Measurements from ENCODE around the gene TRMT61A. TPM values are rescaled to one million over a fixed set of nuclear protein-coding genes. Genes with fewer than 3 reads are reported as not detected.
A peak's percentile ranks its signal among the peaks of the same experiment; 100 is the strongest.

The TRMT61A gene
- total RNA-seq, 1 donor from 2014 or later: 10.0 TPM

DNA sequence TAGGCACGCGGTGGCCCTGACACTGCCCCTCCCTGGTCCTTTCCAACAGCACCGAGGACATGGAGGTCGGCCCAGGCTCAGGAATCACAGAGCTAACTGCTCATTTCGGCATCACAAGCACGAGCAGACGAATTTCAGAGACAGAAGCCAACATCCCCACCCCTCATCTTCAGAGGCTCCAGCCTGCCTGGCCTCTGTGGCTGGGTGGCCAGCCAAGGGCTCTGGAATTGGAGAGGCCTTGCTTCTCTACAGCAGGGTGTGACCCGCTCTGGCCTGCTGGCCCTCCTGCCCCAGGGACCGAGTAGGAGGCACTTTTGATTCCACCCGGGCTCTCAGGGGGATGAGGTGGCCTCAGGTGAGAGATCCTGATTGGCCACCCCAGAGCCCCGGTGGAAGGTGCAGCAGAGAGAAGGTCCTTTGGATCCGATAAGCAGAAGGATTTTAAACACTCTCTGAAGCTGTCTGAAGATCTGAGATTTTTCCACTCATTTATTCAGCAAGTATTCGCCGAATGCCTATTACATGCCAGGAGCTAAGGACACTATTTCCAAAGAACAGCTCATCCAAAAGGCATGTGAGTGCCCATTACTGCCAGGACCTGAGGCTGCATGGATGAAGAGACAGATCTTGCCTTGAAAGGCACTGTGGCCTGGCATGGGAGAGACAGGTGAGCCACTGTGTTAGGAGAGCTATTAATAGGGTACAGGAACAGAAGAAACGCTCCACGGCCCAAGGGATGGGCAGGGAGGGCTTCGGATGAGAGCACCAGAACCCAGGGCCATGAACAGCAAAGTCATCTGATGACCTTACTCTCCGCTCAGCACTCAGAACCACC, 23.2 kb downstream of the TRMT61A start:
- peak overlapping the region; percentile 29 for H3K4me3 Mint-ChIP-seq (ENCODE audit: unreplicated experiment)
- no peaks in the 10 kb centered on the region for H3K27me3 Mint-ChIP-seq (ENCODE audit: low read depth)
- H3K4me1 Mint-ChIP-seq (ENCODE audit: low read depth): peaks cover 30% of the 10 kb centered on the region
- no peaks in the 10 kb centered on the region for H3K9me3 Mint-ChIP-seq (ENCODE audit: low read depth)
- TF ChIP-seq, protein P1, sequence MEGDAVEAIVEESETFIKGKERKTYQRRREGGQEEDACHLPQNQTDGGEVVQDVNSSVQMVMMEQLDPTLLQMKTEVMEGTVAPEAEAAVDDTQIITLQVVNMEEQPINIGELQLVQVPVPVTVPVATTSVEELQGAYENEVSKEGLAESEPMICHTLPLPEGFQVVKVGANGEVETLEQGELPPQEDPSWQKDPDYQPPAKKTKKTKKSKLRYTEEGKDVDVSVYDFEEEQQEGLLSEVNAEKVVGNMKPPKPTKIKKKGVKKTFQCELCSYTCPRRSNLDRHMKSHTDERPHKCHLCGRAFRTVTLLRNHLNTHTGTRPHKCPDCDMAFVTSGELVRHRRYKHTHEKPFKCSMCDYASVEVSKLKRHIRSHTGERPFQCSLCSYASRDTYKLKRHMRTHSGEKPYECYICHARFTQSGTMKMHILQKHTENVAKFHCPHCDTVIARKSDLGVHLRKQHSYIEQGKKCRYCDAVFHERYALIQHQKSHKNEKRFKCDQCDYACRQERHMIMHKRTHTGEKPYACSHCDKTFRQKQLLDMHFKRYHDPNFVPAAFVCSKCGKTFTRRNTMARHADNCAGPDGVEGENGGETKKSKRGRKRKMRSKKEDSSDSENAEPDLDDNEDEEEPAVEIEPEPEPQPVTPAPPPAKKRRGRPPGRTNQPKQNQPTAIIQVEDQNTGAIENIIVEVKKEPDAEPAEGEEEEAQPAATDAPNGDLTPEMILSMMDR (IDR thresholded peaks at IDR 0.05): no peak
- DNase-seq (ENCODE audit: low spot score): peak; percentile 58
- no peaks in the 10 kb centered on the region for H3K36me3 Mint-ChIP-seq (ENCODE audit: low read depth)
- H3K27ac Mint-ChIP-seq (ENCODE audit: unreplicated experiment): peak overlapping the region; percentile 89

DNA sequence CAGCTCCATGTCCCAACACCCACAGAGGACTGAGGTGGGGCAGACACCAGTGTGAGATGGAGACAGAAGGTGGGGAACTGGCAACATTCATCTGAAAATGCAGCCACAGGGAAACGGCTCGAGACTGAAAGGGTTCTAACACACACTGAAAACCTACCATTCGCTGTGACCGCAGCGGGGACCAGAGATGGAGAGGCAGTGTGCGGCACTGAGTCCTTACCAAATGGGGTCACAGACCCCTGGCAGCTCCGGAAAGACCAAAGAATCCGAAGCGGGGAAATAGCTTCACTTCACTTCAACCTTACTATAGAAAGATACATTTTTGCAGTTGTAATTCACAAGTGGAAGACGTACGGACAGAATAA, 23.8 kb downstream of the TRMT61A start:
- no peaks in the 10 kb centered on the region for H3K27me3 Mint-ChIP-seq (ENCODE audit: low read depth)
- TF ChIP-seq, protein P1 (IDR thresholded peaks at IDR 0.05): no peak
- peaks cover 30% of the 10 kb centered on the region for H3K4me1 Mint-ChIP-seq (ENCODE audit: low read depth)
- H3K4me3 Mint-ChIP-seq (ENCODE audit: unreplicated experiment): no peak overlapping the region
- DNase-seq (ENCODE audit: low spot score): peak; percentile 46
- H3K36me3 Mint-ChIP-seq (ENCODE audit: low read depth): no peaks in the 10 kb centered on the region
- peak overlapping the region; percentile 89 for H3K27ac Mint-ChIP-seq (ENCODE audit: unreplicated experiment)
- no peaks in the 10 kb centered on the region for H3K9me3 Mint-ChIP-seq (ENCODE audit: low read depth)

DNA sequence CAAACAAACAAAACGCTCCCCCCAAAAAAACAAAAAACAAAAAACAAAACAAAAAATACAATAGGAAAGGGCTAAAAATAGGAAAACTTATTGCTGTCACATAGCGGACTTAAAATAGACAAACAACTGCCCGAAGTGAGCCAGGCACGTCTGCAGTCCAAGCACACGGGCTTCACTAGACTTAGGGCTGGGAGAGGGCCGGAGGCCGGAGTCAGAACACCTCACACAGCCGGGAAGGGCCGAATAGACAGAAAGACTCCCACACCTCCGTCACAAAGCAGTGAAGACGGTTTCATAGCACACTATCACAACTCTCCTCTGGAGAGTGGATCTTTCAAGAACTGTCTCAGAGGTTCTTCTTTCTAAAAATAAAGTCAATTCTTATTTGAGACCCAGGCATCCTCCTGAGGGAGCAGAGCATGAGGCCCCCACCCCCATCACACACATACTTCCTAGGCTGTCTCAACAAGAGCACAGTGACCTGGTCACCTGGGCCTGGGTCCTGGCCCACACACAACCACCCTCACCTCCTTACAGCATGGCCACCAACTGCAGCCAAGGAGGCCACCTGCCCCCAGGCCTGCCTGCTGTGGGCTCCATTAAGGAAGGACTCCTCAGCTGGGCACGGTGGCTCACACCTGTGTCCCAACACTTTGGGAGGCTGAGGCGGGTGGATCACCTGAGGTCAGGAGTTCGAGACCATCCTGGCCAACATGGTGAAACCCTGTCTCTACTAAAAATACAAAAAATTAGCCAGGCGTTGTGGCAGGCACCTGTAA, 26.8 kb downstream of the TRMT61A start:
- Mint-ChIP-seq H3K36me3 (ENCODE audit: low read depth) (peaks cover 10% of the 10 kb centered on the region), H3K4me3 (ENCODE audit: unreplicated experiment) (no peak overlapping the region), H3K4me1 (ENCODE audit: low read depth) (peaks cover 39% of the 10 kb centered on the region), H3K27me3 (ENCODE audit: low read depth) (no peaks in the 10 kb centered on the region), H3K27ac (ENCODE audit: unreplicated experiment) (no peak overlapping the region), H3K9me3 (ENCODE audit: low read depth) (no peaks in the 10 kb centered on the region)
- TF ChIP-seq, protein P1 (IDR thresholded peaks at IDR 0.05): no peak
- no peak for DNase-seq (ENCODE audit: low spot score)

- Mint-ChIP-seq H3K36me3 (ENCODE audit: low read depth) (peaks cover 10% of the 10 kb centered on the region), H3K27ac (ENCODE audit: unreplicated experiment) (no peak overlapping the region), H3K4me1 (ENCODE audit: low read depth) (peaks cover 42% of the 10 kb centered on the region), H3K4me3 (ENCODE audit: unreplicated experiment) (no peak overlapping the region), H3K27me3 (ENCODE audit: low read depth) (no peaks in the 10 kb centered on the region), H3K9me3 (ENCODE audit: low read depth) (no peaks in the 10 kb centered on the region)
- TF ChIP-seq, protein P1 (IDR thresholded peaks at IDR 0.05): no peak
- DNase-seq (ENCODE audit: low spot score): no peak
These were observed 28.2 kb downstream of the TRMT61A start for GRCh38 chr14:103556946-103557758.

Data from chondrocyte (in vitro differentiated cells).